ENCODE measurements around the gene SLC25A26.
"Not testable (repeated sequence)": the region's sequence is repeated elsewhere in the genome, so short reads cannot be mapped to it uniquely, and the experiment has no call there.

SLC25A26 gene

GRCh38 chr3:66220602-66221377 lies at the start of gene SLC25A26:
SLC25A26 (plus strand) TSS chr3:66221001; CDS start chr3:66221095, 94 bp downstream.
- peak; percentile 89 to 97 (median 95) for DNase-seq (ENCODE audit: low read depth in 3 of 3)

GRCh38 chr3:66172394-66172793 lies 48.4 kb upstream of the SLC25A26 start:
- DNase-seq (ENCODE audit: low read depth in 3 of 3), result no peak

GRCh38 chr3:66177026-66177425 lies 43.8 kb upstream of the SLC25A26 start:
- DNase-seq (ENCODE audit: low read depth in 3 of 3), result no peak

- DNase-seq (ENCODE audit: low read depth in 3 of 3), result no peak
Observed at GRCh38 chr3:66178206-66178605, 42.6 kb upstream of the SLC25A26 start.

- DNase-seq (ENCODE audit: low read depth in 3 of 3), result no peak
Observed at GRCh38 chr3:66179793-66180192, 41.0 kb upstream of the SLC25A26 start.

GRCh38 chr3:66181764-66182163 lies 39.0 kb upstream of the SLC25A26 start:
- no peak for DNase-seq (ENCODE audit: low read depth in 3 of 3)

- DNase-seq (ENCODE audit: low read depth in 3 of 3), result no peak
Observed at GRCh38 chr3:66182246-66182645, 38.6 kb upstream of the SLC25A26 start.

GRCh38 chr3:66186545-66186944 lies 34.3 kb upstream of the SLC25A26 start:
- no peak for DNase-seq (ENCODE audit: low read depth in 3 of 3)

GRCh38 chr3:66195347-66195783 lies 25.4 kb upstream of the SLC25A26 start:
- peak in 2 of 3 donors; percentile 1 to 15 for DNase-seq (ENCODE audit: low read depth in 3 of 3)

- DNase-seq (ENCODE audit: low read depth in 3 of 3), result no peak
Observed at GRCh38 chr3:66196633-66197032, 24.2 kb upstream of the SLC25A26 start.

- no peak for DNase-seq (ENCODE audit: low read depth in 3 of 3)
Observed at GRCh38 chr3:66198437-66199088, 22.2 kb upstream of the SLC25A26 start.

GRCh38 chr3:66199089-66199473 lies 21.7 kb upstream of the SLC25A26 start:
- DNase-seq (ENCODE audit: low read depth in 3 of 3), result no peak

- DNase-seq (ENCODE audit: low read depth in 3 of 3), result no peak
Observed at GRCh38 chr3:66200147-66200546, 20.7 kb upstream of the SLC25A26 start.

- DNase-seq (ENCODE audit: low read depth in 3 of 3), result no peak
Observed at GRCh38 chr3:66200786-66201185, 20.0 kb upstream of the SLC25A26 start.

- no peak for DNase-seq (ENCODE audit: low read depth in 3 of 3)
Observed at GRCh38 chr3:66203275-66203674, 17.5 kb upstream of the SLC25A26 start.

- no peak for DNase-seq (ENCODE audit: low read depth in 3 of 3)
Observed at GRCh38 chr3:66206806-66207205, 14.0 kb upstream of the SLC25A26 start.

- no peak for DNase-seq (ENCODE audit: low read depth in 3 of 3)
Observed at GRCh38 chr3:66208189-66208588, 12.6 kb upstream of the SLC25A26 start.

GRCh38 chr3:66210687-66211295 lies 10.0 kb upstream of the SLC25A26 start:
- no peak for DNase-seq (ENCODE audit: low read depth in 3 of 3)

GRCh38 chr3:66211779-66212178 lies 9.0 kb upstream of the SLC25A26 start:
- no peak for DNase-seq (ENCODE audit: low read depth in 3 of 3)

- no peak for DNase-seq (ENCODE audit: low read depth in 3 of 3)
Observed at GRCh38 chr3:66215106-66215505, 5.7 kb upstream of the SLC25A26 start.

- no peak for DNase-seq (ENCODE audit: low read depth in 3 of 3)
Observed at GRCh38 chr3:66220066-66220465, 735 bp upstream of the SLC25A26 start.

GRCh38 chr3:66224220-66224619 lies 3.4 kb downstream of the SLC25A26 start:
- peak in 1 of 3 donors; percentile 9 for DNase-seq (ENCODE audit: low read depth in 3 of 3)

- not testable (repeated sequence) for DNase-seq (ENCODE audit: low read depth in 3 of 3)
Observed at GRCh38 chr3:66226093-66226492, 5.3 kb downstream of the SLC25A26 start.

Data from stimulated activated CD4-positive, alpha-beta T cell treated with anti-CD3 and anti-CD28 coated beads, TNF-alpha, amount 100 ng/mL, for 48 hours (primary cell).